Astrocyte of the cerebellum (primary cell): ENCODE results near the gene LMAN2.

ENCODE experiments used
- DNase-seq: peaks from one replicate; pipeline ENCODE4 v3.0.0-alpha.2; 2011; ENCODE audit warnings: low read depth
- H3K4me3 ChIP-seq: 2 replicates; pipeline ENCODE4 v1.5.1; 2011; ENCODE audit warnings: mild to moderate bottlenecking, low read depth, low read length, moderate library complexity
- CTCF ChIP-seq: IDR thresholded peaks from 2 replicates; pipeline ENCODE4 v1.5.1; 2012; ENCODE audit warnings: low read length, low read depth, moderate library complexity, mild to moderate bottlenecking; ENCODE audit errors: missing control alignments
- in situ Hi-C: cut with HindIII; loops from 2 replicates; pipeline ENCODE4 v1.10.0; 2017; ENCODE audit warnings: low sequenced_read_pairs

The LMAN2 gene

GRCh38 chr5:177290816-177291596, 60.5 kb downstream of the LMAN2 start:
- in situ Hi-C loops = no loop called here
- DNase-seq = no peak
- no peak overlapping the region for H3K4me3 ChIP-seq
- no peak for TF ChIP-seq CTCF

- TF ChIP-seq CTCF = no peak
- H3K4me3 ChIP-seq = no peak overlapping the region
- in situ Hi-C loops = no loop called here
- DNase-seq = no peak
Measured at GRCh38 chr5:177288191-177288590, 63.3 kb downstream of the LMAN2 start.
